Glomerular endothelial cell (primary cell): Measurements from ENCODE around the gene ZBTB21. TPM values are rescaled to one million over a fixed set of nuclear protein-coding genes. Genes with fewer than 3 reads are reported as not detected.

Experiments
- DNase-seq: peaks from one replicate; pipeline ENCODE4 v3.0.0-alpha.2; 2011; ENCODE audit warnings: low read depth, low spot score; ENCODE audit errors: extremely low read depth
- total RNA-seq: library from RNA; depleted of rRNA; stranded (reverse); fragments of >200 nt; gene quantifications from 2 replicates; pipeline ENCODE4 v1.2.3, GENCODE V29; 2015

Gene ZBTB21
- total RNA-seq, 1 donor from 2014 or later, result 8.8 TPM

DNA sequence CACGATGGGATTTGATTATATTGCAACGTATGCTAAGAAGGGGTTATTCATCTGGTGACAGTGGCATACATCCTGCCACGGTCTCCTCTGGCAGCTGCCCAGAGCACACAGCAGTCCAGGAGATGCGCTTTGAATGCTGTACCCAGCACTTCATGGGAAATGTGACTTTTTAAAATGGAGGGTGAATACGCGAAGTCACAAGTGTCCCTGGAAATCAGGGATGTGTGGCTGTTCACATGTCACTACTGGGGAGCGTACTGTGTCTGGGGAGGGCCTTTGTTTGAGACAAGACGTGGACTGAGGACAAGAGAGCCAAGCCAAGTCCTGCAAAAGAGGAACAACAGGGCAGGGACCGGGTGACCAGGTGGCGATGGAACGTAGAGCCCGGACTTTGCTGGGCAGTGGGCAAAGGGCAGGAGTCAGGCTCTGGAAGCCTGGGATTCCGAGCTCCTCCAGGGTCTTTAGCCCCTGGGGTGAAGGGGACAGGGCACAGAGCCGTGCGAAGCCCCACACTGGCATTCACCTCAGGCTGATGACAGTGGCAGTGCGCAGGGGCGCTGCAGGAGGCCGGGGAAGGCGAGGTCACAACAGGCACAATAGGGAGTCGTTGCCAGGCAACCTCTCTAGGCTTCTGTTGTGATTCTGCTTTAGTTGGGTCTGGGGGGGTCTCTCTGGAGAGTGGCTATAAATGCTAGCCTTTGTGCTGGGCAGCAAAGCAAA is 11.4 kb upstream of the ZBTB21 start:
- DNase-seq, result no peak

DNA sequence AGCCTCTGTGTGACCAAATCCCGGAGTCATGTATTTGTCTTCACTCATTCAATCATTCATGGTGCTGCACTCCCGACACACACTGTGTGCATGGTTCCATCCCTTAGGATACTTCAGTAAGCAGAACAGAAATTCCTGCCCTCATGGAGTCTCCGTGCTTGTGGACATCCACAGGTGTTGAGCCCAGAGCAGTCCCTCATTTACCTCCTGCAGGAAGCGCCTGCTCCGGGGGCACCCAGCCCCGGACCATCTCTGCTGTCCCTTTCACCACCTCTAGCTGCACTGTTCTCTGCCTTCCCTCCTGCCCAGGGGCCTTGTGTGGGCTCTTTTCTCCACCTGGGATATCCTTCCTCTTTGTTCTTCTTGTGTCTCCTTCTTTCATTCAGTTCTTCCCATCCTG is 9.5 kb upstream of the ZBTB21 start:
- DNase-seq, result no peak

DNA sequence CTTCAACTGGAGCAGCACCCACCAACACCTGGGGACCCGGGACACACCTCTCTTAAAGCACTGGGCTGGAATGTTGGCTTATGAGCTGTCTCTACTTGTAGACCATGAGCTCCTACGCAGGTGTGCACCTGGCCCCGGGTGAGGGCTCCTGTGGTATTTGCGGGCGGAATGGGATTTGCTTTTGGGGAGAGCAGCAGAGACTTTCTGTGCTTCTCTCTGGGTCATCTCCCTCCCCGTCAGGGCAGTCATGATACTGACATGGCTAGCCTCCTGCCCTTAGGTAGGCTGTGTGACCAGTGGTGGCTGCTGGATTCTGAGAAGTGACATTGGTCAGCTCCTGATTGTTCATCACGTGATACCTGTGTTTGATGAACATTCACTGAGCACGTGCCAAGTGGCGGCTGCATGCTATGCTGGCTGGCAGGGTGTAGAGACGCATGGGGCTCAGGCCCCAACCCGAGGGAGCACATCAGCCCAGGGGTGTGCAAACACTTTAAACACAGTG is 9.0 kb upstream of the ZBTB21 start:
- DNase-seq, result no peak

DNA sequence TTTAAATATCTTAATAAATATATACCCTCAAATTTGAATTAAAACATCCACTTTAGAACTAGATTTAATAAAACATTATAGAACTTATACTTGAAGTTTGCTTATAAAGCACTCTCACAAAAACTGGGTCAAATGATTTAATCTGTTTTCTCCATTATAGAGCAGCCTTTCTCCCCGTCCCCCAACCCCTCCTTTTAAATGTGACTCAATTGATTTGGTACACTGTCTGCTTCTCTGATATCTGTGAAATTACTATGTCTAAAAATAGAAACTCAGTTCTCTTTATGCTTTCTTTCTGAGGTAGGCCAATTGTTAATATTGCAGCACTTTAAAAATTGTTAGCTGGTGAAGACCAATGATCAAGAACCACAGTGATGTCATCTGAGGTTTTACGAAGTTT is 6.9 kb upstream of the ZBTB21 start:
- no peak for DNase-seq

DNA sequence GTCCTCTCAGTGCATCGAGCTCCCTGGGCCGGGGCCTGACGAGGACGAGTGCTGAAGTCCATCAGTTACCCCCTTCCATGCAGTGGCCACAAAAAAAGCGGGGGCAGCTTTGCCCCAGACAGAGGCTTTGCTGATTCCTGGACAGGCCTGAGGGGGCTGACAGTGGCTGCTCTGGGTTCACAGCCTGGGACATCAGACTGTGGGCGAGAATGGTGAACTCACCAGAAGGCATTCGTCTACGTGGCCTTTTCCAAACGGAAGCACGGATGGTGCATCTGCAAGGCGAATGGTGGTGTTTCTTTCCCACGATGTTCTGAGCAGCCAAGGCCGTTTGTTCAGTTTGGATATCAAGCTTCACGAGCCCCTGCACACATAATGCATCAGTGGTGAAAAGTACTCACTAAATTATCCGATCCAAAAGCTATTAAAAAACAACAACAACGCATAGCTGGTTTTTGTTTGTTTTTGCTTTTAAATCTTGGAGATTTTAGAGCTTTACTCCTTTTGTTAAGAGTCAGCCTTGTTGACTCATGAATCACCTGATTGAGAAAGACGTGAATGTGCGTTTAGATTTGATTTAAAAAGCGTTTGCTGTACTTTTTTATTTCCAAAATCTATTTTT is 6.3 kb upstream of the ZBTB21 start:
- DNase-seq, result no peak

DNA sequence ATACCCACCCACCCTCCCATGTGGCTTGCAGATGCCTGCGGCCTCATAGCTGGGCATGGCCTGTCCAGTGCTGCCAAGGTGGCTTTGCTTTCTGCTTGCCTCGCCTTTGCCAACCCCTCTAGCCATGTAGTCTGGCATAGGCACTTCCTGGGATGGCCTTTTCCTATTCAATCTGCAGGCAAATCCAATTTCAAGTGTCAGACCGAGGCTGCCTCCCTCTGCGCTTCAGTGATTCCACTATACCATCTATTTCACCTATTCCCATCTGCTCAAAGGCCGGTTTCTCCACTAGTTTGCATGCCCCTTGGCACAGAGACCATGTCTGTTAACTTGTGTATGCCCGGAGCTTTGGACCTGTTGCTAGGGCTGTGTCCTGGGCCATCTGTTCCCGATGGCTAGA is 3.8 kb upstream of the ZBTB21 start:
- DNase-seq, result no peak

DNA sequence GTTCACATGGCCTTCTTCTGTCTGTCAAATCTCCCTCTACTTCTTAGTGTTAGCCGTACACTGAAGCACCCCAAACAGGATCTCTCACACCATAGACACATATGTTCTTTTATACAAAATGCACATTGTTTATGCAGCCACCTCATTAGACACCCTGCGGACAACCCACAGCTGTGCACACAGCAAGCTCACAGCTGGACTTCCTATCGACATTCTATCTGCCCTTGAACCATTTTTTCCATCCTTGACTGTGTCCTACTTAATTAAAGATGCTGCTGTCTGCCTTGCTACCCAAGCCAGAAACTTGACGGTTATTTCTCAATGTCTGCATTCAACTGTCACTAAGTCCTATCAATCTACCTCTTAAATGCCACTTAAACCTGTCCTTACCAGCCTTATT is 3.2 kb upstream of the ZBTB21 start:
- DNase-seq, result no peak

DNA sequence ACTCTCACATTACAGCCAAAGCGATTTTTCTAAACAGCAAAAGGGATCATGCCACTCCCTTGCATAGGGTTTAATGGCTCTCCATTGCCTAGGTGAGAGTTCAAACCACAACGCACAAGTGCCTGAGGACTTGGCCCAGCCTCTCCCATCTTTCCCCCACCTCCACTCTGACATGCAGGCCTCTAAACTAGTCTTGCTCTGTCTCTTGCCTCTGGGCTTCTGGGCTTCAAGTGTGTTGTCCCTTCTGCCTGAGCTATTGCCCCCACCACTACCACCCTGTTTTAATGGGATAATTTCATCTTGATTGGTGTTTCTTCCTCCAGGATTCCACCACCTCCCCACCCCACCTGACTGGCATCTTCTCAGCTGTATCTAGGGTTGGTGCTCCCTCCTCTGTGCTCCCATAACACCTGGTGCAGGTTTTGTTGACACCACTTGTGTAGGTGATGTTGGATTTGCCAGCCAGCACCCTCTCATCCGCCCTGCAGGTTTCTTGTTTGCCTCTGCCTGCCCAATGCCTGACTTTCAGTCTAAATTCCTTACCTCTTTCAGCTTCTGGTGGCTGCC is 2.7 kb upstream of the ZBTB21 start:
- DNase-seq, result no peak

DNA sequence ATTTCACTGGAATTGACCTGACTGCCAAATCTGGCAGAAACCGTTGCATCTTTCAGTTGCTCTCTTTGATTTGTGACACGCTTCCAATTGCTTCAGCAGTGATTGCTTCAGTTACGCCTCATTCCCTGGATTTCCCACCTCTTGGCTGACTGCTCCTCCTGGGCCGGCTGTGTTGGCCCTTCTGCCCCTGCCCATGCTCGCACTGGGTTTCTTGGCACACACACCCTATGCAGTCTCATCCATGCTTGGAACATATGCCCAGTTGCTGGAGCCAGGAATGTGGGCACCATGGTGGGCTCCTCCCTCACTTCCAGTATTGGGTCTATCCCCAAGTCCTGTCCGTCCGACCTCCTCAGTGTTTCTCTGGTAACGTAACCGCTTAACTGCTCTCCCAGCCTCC is 2.2 kb upstream of the ZBTB21 start:
- no peak for DNase-seq

DNA sequence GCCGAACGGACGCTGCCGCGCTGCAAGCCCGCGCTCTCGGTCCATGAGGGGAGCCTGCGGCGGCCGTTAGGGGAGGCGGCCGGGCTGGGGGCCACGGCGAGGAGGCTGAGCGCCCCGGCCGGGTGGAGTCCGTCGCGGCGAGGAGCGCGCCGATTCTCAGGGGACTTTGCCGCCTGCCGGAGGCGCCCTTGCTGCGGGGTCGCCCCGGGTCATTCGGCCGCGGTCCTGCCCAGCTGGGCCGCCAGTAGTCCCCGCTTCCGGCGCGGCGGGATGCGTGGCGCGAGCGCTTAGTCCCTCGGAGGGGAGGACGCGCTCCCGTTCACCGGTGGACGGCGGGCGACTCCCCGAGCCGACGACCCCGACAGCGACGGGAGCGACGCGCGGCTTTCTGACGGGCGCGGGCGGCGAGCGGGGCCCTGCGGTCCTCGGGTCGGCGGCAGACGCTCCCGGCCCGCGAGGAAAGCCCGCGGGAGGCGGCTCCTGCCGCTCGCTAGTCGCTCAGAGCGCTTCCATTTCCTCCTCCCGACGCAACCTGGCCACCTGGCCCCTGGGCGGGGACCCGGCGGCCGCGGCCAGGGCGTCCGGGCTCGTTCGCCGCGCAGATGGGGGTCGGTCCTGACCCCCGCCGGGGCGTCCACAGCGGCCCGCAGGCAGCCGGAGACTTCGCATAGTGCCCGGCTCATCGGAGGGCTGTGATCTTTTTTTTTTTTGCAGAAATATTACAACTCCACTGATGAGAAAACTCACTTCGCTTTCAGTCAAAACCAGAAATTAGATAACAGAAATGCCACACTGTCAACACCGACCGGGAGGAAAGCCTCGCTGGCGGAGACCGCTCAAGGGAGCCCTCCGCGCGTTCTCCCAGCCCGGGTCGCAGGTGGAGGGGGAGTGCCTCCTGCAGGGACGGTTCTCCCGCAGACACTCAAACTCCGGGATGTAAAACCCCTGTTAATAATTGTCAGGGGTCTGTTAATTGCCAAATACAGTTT is 641 bp upstream of the ZBTB21 start:
- no peak for DNase-seq

DNA sequence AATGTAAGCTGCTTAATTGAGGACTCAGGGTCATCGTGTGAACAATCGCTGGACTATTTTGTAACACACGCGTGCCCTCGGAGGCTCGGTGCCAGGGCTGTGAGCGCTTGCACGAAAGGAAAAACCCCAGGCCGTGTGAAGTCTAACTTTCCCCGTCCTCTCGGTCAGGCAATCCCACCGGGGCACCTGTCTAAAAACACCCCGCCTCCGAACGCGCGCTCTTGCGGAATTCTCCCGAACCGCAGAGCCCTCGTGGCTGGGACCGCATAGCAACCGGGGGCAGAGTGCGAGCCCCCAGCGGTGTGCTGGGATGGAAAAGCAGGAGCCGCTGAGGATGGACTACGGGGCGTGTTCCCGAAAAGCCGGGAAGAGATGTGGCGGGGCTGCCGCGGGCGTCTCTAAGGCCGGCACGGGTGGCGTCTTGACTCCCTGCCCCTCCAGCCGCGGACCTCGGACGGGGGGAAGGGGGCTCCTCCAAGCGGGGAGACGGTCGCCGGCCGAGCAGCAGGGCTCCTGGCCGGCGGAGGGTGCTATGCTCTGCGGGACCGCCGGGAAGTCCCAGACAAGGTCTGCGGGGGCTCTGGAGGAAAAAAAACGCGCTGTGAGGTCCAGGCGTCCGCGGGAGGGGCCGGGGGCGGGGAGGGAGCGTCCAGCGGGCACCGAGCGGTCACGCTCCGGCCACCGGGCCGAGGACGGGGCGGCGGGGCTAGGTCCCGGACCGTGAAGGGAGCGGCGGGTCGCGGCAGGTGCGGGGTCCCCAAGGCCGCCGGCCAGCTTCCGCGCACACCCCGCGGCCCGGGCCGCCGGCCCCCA is 936 bp downstream of the ZBTB21 start:
- DNase-seq, result no peak

DNA sequence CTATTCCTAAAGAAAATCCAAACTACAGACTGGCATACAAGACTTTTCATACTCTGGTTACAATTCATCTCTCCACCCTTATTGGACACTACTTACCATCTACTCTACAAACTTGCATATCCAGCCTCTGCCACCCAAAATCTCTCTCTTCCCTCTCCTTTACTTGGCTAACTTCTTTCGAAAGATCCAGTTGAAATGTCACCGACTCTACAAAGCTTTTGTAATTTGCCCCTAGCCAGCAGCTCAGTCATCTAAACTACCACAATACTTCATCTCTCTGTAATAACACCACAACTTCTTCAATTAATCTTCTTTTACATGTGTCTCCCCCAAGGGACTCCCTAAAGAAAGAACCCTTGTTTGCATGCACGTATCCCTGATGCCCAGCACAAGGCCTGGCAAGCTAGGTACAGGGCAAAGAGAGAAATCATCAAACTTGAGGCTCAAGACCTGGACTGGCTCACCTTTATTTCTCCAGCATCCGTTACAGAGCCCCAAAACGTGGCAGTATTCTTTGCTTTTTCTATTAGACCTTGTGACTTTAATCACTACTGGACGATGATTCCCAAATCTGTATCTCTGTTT is 2.7 kb downstream of the ZBTB21 start:
- no peak for DNase-seq

DNA sequence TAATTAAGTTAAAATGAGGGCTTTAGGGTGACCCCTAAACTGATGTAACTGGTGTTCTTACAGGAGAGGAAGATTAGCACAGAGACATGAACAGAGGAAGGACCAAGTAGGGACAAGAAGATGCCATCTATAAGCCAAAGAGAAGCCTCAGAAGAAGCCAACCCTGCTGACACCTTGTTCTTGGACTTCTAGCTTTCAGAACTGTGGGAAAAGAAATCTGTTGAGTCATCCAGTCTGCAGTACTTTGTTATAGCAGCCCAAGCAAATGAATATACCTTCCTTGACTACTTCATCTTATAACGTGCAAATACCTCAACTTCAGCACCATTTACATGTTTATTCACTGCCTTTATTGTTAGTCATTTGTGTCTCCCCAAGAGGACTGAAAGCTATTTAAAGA is 3.4 kb downstream of the ZBTB21 start:
- DNase-seq, result no peak

DNA sequence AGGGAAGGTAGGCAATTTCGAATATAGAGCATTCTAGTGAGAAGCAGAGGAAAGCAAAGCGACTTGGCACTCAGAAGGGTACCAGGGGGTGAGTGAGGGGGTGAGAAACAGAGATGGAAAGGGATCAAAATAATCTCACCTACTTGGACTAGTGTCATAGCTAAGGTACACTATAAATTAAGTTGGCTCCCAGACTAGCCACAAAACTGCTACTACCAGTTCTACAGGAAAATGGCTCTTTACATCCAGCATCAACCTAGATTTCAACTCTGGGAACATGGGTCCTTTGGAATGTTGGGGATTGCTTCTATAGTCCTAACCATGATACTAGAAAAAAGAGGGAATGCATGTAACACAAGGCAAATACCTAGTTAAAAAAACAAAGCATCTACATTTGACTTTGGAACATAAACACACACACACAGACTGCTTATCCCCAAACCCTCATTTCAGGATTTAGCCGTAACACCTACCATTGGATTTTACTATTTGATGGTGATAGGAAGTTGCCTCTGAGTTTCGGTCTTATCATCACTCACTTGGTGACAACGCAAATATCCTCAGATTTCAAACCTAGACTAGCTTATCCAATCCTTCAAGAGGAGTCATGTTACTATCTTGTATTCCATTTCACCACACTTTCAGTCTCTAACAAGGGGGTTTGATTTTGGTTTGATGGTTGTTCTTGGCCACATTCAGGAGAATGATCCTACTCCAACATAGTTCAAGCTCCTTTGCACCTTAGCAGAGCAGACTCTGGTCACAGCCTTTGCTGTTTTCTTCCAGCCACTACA is 5.6 kb downstream of the ZBTB21 start:
- DNase-seq, result no peak

DNA sequence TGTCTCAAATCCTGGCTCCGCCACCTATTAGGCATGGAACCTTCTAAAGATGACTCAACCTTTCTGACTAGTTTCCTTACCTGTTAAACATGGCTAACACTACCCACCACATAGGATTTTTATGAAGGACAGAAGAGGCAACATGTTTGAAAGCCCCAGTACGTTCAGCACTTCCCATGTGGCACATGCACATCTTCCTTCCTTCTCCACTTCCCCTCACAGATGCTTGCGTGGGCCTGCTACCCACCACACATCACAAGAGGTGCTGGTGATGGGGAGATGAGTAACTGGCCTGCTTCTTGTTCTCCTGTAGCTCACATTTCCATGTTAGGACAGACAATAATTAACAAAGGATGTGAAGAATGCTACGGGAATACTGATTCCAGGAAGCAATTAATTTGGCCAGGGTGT is 7.1 kb downstream of the ZBTB21 start:
- no peak for DNase-seq

DNA sequence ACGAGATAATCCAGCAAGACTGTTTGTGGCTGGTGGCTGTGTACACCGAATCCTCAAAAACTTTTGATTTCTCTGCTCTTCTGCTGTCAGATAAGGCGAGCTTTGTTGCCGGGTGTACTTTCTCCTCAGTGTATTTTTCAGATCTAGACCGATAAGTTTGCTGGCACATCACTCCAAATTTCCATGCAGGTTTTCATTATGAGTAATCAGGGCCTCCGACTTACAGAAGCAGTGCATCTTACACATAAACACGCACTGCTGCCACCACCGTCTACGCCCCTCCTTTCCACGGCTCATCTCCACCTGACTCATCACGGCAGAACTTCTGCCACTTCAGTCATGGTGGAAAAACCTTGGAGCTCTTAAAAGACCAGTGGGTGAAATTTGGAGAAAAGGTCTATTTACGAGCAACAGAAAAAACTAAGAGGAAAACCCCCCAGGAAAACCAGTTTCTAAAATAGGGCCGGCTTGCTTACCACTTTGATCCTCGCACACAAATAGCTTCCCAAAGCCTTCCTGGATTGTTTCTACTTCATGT is 7.7 kb downstream of the ZBTB21 start:
- no peak for DNase-seq

DNA sequence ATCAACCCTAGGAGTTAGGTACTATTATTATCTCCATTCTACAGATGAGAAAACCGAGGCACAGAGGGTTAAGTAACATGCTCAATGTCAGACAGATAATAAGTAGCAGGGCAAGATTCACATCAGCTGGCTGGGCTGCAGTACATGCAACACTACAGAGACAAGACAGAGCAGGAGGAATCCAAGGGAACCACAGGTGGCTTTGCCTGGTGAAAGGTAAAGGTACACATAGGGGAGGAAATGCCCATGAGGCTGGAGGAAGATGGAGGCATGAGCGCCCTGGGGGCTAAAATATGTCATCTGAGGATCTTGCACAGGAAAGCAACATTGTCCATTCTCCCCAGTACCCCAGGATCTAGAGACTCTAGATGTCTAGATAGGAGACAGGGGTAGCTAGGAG is 8.4 kb downstream of the ZBTB21 start:
- no peak for DNase-seq

DNA sequence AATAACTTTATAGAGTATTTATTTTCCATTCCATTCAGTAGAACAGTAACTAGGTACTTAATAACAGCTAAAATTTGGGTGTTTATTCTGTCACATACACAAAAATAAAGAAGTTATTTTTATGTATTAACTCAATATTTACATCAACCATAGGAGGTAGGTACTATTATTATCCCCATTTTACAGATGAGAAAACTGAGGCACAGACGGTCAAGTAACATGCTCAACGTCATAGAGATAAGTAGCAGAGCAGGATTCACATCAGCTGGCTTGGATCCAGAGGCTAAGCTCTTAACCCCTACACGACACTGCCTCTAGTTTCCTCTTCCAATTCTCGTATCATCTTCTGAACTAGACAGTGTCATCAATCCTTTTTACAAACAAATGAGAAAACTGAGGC is 9.3 kb downstream of the ZBTB21 start:
- no peak for DNase-seq

DNA sequence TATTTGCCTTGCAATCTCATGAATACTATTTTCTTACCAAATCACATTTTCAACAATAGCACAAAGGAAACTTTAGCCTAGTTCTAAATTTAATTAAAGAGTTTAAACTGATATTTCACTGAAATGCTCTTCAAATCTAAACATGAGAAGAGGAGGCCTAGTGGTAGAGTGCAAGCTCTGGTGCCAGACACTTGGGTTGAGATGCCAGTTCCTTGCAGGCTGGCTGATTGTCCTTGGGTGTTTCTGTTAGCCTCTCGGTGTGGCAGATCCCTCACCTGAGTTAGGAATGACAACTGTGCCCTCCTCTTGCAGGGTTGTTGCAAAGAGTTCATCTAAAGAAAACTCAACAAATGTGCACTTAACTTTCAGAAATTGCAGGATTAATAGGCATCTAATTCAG is 12.5 kb downstream of the ZBTB21 start:
- no peak for DNase-seq
